DOHH2 (cell line): ENCODE measurements around the gene IL31.

Experiments used
- H3F3A ChIP-seq: fragments of 200-600 bp; sonication (generic), shearing (Covaris generic); 2 replicates; pipeline ENCODE4 v1.6.0; 2016; ENCODE audit warnings: antibody characterized with exemption, mild to moderate bottlenecking; ENCODE audit not compliant: control insufficient read depth, insufficient read depth
- H3K27ac ChIP-seq: fragments of 200-600 bp; sonication (generic); 2 replicates; pipeline ENCODE4 v1.5.1; 2014; ENCODE audit warnings: low read depth, mild to moderate bottlenecking, low read length, moderate library complexity
- H3K27me3 ChIP-seq: fragments of 200-600 bp; sonication (generic); 2 replicates; pipeline ENCODE4 v1.6.1; 2014; ENCODE audit warnings: mild to moderate bottlenecking, low read length, mixed read lengths; ENCODE audit not compliant: control insufficient read depth
- H3K36me3 ChIP-seq: fragments of 200-600 bp; sonication (generic); 2 replicates; pipeline ENCODE4 v1.6.1; 2014; ENCODE audit warnings: mild to moderate bottlenecking, low read length, moderate library complexity, mixed read lengths; ENCODE audit not compliant: control insufficient read depth
- H3K4me1 ChIP-seq: fragments of 200-600 bp; sonication (generic); 2 replicates; pipeline ENCODE4 v1.6.1; 2014; ENCODE audit warnings: mild to moderate bottlenecking, low read length, mixed read lengths; ENCODE audit not compliant: control insufficient read depth
- H3K4me2 ChIP-seq: fragments of 200-600 bp; sonication (generic); 2 replicates; pipeline ENCODE4 v1.6.0; 2014; ENCODE audit warnings: mild to moderate bottlenecking, low read length, moderate library complexity
- H3K4me3 ChIP-seq: fragments of 200-600 bp; sonication (generic); 2 replicates; pipeline ENCODE4 v1.5.1; 2014; ENCODE audit warnings: mild to moderate bottlenecking, low read length, mixed read lengths
- H3K79me2 ChIP-seq: fragments of 200-600 bp; sonication (generic); 2 replicates; pipeline ENCODE4 v1.6.1; 2014; ENCODE audit warnings: mild to moderate bottlenecking, low read length, mixed read lengths; ENCODE audit not compliant: control insufficient read depth
- H3K9me2 ChIP-seq: fragments of 200-600 bp; sonication (generic); replicated peaks from 2 replicates; pipeline ENCODE4 v1.6.1; 2014; ENCODE audit warnings: mild to moderate bottlenecking, low read length, mixed read lengths; ENCODE audit not compliant: control insufficient read depth
- H3K9me3 ChIP-seq: fragments of 200-600 bp; sonication (generic); 2 replicates; pipeline ENCODE4 v1.6.1; 2014; ENCODE audit warnings: antibody characterized with exemption, low read length, mixed read lengths; ENCODE audit not compliant: control insufficient read depth, insufficient read depth
- H4K20me1 ChIP-seq: fragments of 200-600 bp; sonication (generic); 2 replicates; pipeline ENCODE4 v1.6.0; 2014; ENCODE audit warnings: low read depth, mild to moderate bottlenecking, antibody characterized with exemption, low read length, moderate library complexity; ENCODE audit not compliant: control insufficient read depth, insufficient read depth
- EZH2phosphoT487 ChIP-seq: fragments of 200-600 bp; sonication (generic); IDR thresholded peaks from 2 replicates; pipeline ENCODE4 v1.6.1; 2017; ENCODE audit warnings: borderline replicate concordance, mild to moderate bottlenecking, antibody characterized with exemption, low read length, moderate library complexity, mixed read lengths
- TF ChIP-seq, protein P1 (sequence below): fragments of 200-600 bp; sonication (generic); IDR thresholded peaks from one replicate; pipeline ENCODE4 v1.5.1; 2014; ENCODE audit warnings: antibody characterized with exemption, mild to moderate bottlenecking, low read depth, low read length; ENCODE audit not compliant: poor library complexity, severe bottlenecking

IL31 gene

DNA sequence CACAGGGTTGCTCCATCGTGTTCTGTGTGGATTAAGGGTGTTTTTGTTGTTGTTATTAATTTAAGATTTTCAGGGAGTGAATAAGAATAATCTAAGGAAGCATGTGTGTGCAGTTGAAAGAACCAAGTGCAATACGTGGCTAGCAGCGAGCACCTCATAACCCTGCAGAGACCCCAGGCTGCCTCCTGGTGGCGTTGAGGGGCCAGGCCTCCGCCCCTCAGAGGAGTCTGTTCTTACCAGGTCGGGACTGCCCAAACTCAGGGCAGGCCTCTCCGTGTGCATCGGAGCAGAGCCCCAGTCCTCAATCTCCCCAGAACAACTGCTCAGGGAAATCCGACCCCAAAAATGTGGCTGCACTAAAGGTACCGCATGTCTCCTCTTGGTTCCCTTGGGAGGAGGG lies 36.8 kb downstream of the IL31 start:
- no peaks in the 10 kb centered on the region for H4K20me1 ChIP-seq
- no peaks in the 10 kb centered on the region for H3K79me2 ChIP-seq
- H3K4me2 ChIP-seq = no peak overlapping the region
- no peaks in the 10 kb centered on the region for H3K4me1 ChIP-seq
- TF ChIP-seq, protein P1, sequence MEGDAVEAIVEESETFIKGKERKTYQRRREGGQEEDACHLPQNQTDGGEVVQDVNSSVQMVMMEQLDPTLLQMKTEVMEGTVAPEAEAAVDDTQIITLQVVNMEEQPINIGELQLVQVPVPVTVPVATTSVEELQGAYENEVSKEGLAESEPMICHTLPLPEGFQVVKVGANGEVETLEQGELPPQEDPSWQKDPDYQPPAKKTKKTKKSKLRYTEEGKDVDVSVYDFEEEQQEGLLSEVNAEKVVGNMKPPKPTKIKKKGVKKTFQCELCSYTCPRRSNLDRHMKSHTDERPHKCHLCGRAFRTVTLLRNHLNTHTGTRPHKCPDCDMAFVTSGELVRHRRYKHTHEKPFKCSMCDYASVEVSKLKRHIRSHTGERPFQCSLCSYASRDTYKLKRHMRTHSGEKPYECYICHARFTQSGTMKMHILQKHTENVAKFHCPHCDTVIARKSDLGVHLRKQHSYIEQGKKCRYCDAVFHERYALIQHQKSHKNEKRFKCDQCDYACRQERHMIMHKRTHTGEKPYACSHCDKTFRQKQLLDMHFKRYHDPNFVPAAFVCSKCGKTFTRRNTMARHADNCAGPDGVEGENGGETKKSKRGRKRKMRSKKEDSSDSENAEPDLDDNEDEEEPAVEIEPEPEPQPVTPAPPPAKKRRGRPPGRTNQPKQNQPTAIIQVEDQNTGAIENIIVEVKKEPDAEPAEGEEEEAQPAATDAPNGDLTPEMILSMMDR = no peak
- TF ChIP-seq EZH2phosphoT487 = no peak
- H3K36me3 ChIP-seq = peaks cover 35% of the 10 kb centered on the region
- H3K4me3 ChIP-seq = no peak overlapping the region
- H3K27ac ChIP-seq = no peak overlapping the region
- no peaks in the 10 kb centered on the region for H3F3A ChIP-seq
- H3K9me3 ChIP-seq = no peaks in the 10 kb centered on the region
- no peaks in the 10 kb centered on the region for H3K27me3 ChIP-seq
- no peaks in the 10 kb centered on the region for H3K9me2 ChIP-seq

DNA sequence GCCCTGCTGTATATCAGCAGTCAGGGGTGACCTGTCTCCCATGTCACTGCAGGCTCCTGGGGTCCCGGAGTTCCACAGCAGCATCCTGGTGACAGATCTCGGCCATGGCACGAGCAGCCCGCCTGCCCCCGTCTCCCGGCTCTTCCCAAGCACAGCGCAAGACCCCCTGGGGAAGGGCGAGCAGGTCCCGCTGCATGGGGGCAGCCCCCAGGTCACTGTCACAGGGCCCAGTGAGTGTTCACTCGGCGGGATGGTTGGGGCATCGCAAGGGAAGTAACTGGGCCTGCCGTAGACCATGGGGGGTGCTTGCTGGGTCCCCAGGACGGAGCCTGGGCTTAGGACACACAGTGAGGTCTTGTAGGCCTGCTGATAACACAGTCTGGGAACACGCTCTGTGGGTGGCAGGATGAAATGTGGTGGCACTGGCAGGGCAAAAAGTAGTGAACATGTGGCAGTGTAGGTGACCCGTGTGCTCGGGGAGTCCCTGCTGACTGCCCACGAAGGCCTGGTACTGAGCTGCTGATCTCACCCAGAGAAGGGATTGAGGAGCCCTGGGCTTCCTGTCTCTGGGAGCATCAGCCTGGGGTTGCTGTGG lies 38.5 kb downstream of the IL31 start:
- Histone ChIP-seq H3K4me2 (no peak overlapping the region), H3K9me2 (no peaks in the 10 kb centered on the region), H3K27me3 (no peaks in the 10 kb centered on the region), H3K79me2 (no peaks in the 10 kb centered on the region), H3F3A (no peaks in the 10 kb centered on the region), H3K4me3 (no peak overlapping the region), H3K9me3 (no peaks in the 10 kb centered on the region), H3K4me1 (no peaks in the 10 kb centered on the region), H4K20me1 (no peaks in the 10 kb centered on the region), H3K27ac (no peak overlapping the region), H3K36me3 (peaks cover 32% of the 10 kb centered on the region)
- TF ChIP-seq EZH2phosphoT487 = no peak
- TF ChIP-seq, protein P1 = no peak

DNA sequence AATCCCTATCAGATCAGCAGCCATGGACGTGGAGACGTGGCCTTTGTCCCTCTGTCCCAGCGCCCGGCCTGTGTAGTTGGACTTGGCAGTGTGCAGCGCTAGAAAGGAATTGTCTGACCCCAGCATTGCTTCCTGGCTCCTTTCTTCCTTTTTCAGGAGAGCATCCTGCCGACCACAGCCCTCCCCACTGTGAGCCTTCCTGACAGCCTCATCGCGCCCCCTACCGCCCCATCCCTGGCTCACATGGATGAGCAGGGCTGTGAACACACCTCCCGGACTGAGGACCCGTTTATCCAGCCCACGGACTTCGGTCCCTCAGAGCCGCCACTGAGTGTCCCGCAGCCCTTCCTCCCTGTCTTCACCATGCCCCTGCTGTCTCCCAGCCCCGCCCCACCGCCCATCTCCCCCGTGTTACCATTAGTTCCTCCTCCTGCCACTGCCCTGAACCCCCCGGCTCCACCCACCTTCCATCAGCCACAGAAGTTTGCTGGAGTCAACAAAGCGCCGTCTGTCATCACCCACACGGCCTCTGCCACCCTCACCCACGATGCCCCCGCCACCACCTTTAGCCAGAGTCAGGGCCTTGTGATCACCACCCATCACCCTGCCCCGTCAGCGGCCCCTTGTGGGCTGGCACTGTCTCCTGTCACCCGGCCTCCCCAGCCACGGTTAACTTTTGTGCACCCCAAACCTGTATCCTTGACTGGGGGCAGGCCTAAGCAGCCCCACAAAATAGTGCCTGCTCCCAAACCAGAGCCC lies 40.6 kb downstream of the IL31 start:
- Histone ChIP-seq H3K79me2 (no peaks in the 10 kb centered on the region), H3K27ac (no peak overlapping the region), H3K36me3 (peaks cover 53% of the 10 kb centered on the region), H3K4me2 (no peak overlapping the region), H3K9me2 (no peaks in the 10 kb centered on the region), H3F3A (no peaks in the 10 kb centered on the region), H3K27me3 (no peaks in the 10 kb centered on the region), H3K4me3 (no peak overlapping the region), H3K4me1 (peaks cover 2% of the 10 kb centered on the region), H3K9me3 (no peaks in the 10 kb centered on the region), H4K20me1 (no peaks in the 10 kb centered on the region)
- no peak for TF ChIP-seq EZH2phosphoT487
- TF ChIP-seq, protein P1 = no peak
